ENCODE measurements around the gene CXCR6. TPM values are rescaled to one million over a fixed set of nuclear protein-coding genes. Genes with fewer than 3 reads are reported as not detected.

The CXCR6 gene
- polyA plus RNA-seq, 2 of the 4 experiments (the other 2 are of a cell fraction): not detected

- FAIRE-seq: no peak
Observed at GRCh38 chr3:45950131-45950530, 6.9 kb downstream of the CXCR6 start.

GRCh38 chr3:45950686-45951600 lies 7.7 kb downstream of the CXCR6 start:
- FAIRE-seq (no peak), DNase-seq (ENCODE audit: low read depth in 1 of 2, low spot score in 1 of 2) (no peak), ATAC-seq (no peak)
- ChIA-PET POLR2A (no interaction called here), CTCF (interaction anchor here (1.1 to 2.4 kb wide), 3 partner anchors 12 to 128 kb away, joined by 3 to 14 read pairs (median 4); no protein-coding TSS in a partner anchor)
- Histone ChIP-seq H3K27ac (no peak overlapping the region), H3K4me1 (no peaks in the 10 kb centered on the region), H3K4me2 (no peak overlapping the region), H3K4me3 (no peak overlapping the region), H3K9me3 (no peaks in the 10 kb centered on the region)
- WGBS (ENCODE audit: missing lambda C conversion rate): 87% methylated on average over 5 of the region's 6 CpGs
- TF ChIP-seq HES2 (IDR thresholded peaks at IDR 0.05) (no peak), JUN (IDR thresholded peaks at IDR 0.05) (no peak), PBX3 (IDR thresholded peaks at IDR 0.05) (no peak), RCOR1 (IDR thresholded peaks at IDR 0.05; ENCODE audit: low read depth, low read length) (no peak), RNF2 (IDR thresholded peaks at IDR 0.05; ENCODE audit: borderline replicate concordance, low read depth) (no peak), HDAC2 (IDR thresholded peaks at IDR 0.05) (no peak), HOXA7 (CRISPR knock-in tag; IDR thresholded peaks at IDR 0.05) (no peak), NFE2L2 (conservative IDR thresholded peaks at IDR 0.05; ENCODE audit: low read length) (no peak), PHF8 (IDR thresholded peaks at IDR 0.05; ENCODE audit: borderline replicate concordance, low read depth) (no peak), CEBPB (IDR thresholded peaks at IDR 0.05) (no peak), POLR2A (IDR thresholded peaks at IDR 0.05; ENCODE audit: low read length) (no peak), HOXB5 (CRISPR knock-in tag; IDR thresholded peaks at IDR 0.05) (no peak), SMC3 (IDR thresholded peaks at IDR 0.05) (no peak), KDM5A (IDR thresholded peaks at IDR 0.05) (no peak), HOXB13 (CRISPR knock-in tag; IDR thresholded peaks at IDR 0.05; ENCODE audit: low read depth) (no peak), MAX (IDR thresholded peaks at IDR 0.05) (no peak), NPAS2 (CRISPR knock-in tag; IDR thresholded peaks at IDR 0.05; ENCODE audit: borderline replicate concordance) (no peak), GATA3 (IDR thresholded peaks at IDR 0.05; ENCODE audit: borderline replicate concordance) (no peak), RFX5 (IDR thresholded peaks at IDR 0.05) (no peak)

More at GRCh38 chr3:45950131-45950530, 6.9 kb downstream of the CXCR6 start:
- DNase-seq (ENCODE audit: low read depth in 1 of 2, low spot score in 1 of 2) (no peak), ATAC-seq (no peak)
- WGBS (ENCODE audit: missing lambda C conversion rate): 85% methylated on average over 2 of the region's 2 CpGs
- H3K4me3 ChIP-seq: no peak overlapping the region
- ChIA-PET CTCF (interaction anchor here (1.1 to 2.4 kb wide), 3 partner anchors 11 to 129 kb away, joined by 3 to 14 read pairs (median 4); no protein-coding TSS in a partner anchor), POLR2A (no interaction called here)
- no peak overlapping the region for H3K27ac ChIP-seq
- H3K9me3 ChIP-seq: no peaks in the 10 kb centered on the region
- no peak for TF ChIP-seq RNF2 (IDR thresholded peaks at IDR 0.05; ENCODE audit: borderline replicate concordance, low read depth)
- H3K4me1 ChIP-seq: no peaks in the 10 kb centered on the region
- no peak overlapping the region for H3K4me2 ChIP-seq

- H3K4me3 ChIP-seq: no peak overlapping the region
- no peak for DNase-seq (ENCODE audit: low read depth in 1 of 2, low spot score in 1 of 2)
- ATAC-seq: no peak
- 91% methylated on average over 6 of the region's 6 CpGs for WGBS (ENCODE audit: missing lambda C conversion rate)
- no peaks in the 10 kb centered on the region for H3K9me3 ChIP-seq
- FAIRE-seq: no peak
- H3K4me2 ChIP-seq: no peak overlapping the region
- no peaks in the 10 kb centered on the region for H3K4me1 ChIP-seq
- no peak overlapping the region for H3K27ac ChIP-seq
- POLR2A ChIA-PET: no interaction called here
- CTCF ChIA-PET: interaction anchor here (2.4 kb wide), 1 partner anchor 127 kb away, joined by 14 read pairs; no protein-coding TSS in a partner anchor
- no peak for TF ChIP-seq CTCF (IDR thresholded peaks at IDR 0.05)
- TF ChIP-seq GATA3 (IDR thresholded peaks at IDR 0.05; ENCODE audit: borderline replicate concordance): no peak
- no peak for TF ChIP-seq TP53 (CRISPR knock-in tag; IDR thresholded peaks at IDR 0.05)
- no peak for TF ChIP-seq ELK1 (IDR thresholded peaks at IDR 0.05; ENCODE audit: low read depth, low read length)
- no peak for TF ChIP-seq EHMT2 (IDR thresholded peaks at IDR 0.05; ENCODE audit: low read depth)
- no peak for TF ChIP-seq RCOR1 (IDR thresholded peaks at IDR 0.05; ENCODE audit: low read depth, low read length)
- no peak for TF ChIP-seq RAD21 (conservative IDR thresholded peaks at IDR 0.05 in 1 of 2, IDR thresholded peaks at IDR 0.05 in 1 of 2)
- TF ChIP-seq HES2 (IDR thresholded peaks at IDR 0.05): no peak
- no peak for TF ChIP-seq USF2 (IDR thresholded peaks at IDR 0.05)
- TF ChIP-seq CBX8 (IDR thresholded peaks at IDR 0.05): no peak
- TF ChIP-seq BHLHE40 (IDR thresholded peaks at IDR 0.05; ENCODE audit: low read depth, low read length): no peak
- TF ChIP-seq KDM5A (IDR thresholded peaks at IDR 0.05): no peak
- TF ChIP-seq ESRRA (IDR thresholded peaks at IDR 0.05; ENCODE audit: borderline replicate concordance, low read length): no peak
- TF ChIP-seq CEBPB (IDR thresholded peaks at IDR 0.05): no peak
Observed at GRCh38 chr3:45951946-45952345, 8.7 kb downstream of the CXCR6 start.
